HAP-1 (cell line): ENCODE measurements around the gene DGCR8.
A peak's percentile ranks its signal among the peaks of the same experiment; 100 is the strongest.

ENCODE experiments used
- DNase-seq, 2 experiments: peaks; one replicate each; pipeline ENCODE4 v3.0.0-alpha.2; 2016 to 2020; ENCODE audit warnings: low spot score in 2 of 2
- H3K27me3 ChIP-seq: fragments of 250-450 bp; sonication (Bioruptor Pico); 2 replicates; pipeline ENCODE4 v1.5.1; 2020; ENCODE audit warnings: low read depth, mild to moderate bottlenecking, moderate library complexity
- H3K36me3 ChIP-seq: fragments of 250-450 bp; sonication (Bioruptor Pico); replicated peaks from 2 replicates; pipeline ENCODE4 v1.5.1; 2020; ENCODE audit warnings: mild to moderate bottlenecking
- H3K4me1 ChIP-seq: fragments of 250-450 bp; sonication (Bioruptor Pico); 2 replicates; pipeline ENCODE4 v1.5.1; 2020; ENCODE audit warnings: mild to moderate bottlenecking
- H3K4me3 ChIP-seq: fragments of 250-450 bp; sonication (Bioruptor Pico); 2 replicates; pipeline ENCODE4 v1.5.1; 2020; ENCODE audit warnings: mild to moderate bottlenecking, moderate library complexity
- H3K9me3 ChIP-seq: fragments of 250-450 bp; sonication (Bioruptor Pico); 2 replicates; pipeline ENCODE4 v1.5.1; 2020; ENCODE audit warnings: mild to moderate bottlenecking, moderate library complexity
- in situ Hi-C: fragments of 300-500 bp; cut with MboI; formaldehyde crosslinking; loops from 3 replicates; pipeline ENCODE4 v1.14.3; 2020; ENCODE audit warnings: low sequenced_read_pairs, inconsistent platforms, mixed read lengths

The DGCR8 gene

DNA sequence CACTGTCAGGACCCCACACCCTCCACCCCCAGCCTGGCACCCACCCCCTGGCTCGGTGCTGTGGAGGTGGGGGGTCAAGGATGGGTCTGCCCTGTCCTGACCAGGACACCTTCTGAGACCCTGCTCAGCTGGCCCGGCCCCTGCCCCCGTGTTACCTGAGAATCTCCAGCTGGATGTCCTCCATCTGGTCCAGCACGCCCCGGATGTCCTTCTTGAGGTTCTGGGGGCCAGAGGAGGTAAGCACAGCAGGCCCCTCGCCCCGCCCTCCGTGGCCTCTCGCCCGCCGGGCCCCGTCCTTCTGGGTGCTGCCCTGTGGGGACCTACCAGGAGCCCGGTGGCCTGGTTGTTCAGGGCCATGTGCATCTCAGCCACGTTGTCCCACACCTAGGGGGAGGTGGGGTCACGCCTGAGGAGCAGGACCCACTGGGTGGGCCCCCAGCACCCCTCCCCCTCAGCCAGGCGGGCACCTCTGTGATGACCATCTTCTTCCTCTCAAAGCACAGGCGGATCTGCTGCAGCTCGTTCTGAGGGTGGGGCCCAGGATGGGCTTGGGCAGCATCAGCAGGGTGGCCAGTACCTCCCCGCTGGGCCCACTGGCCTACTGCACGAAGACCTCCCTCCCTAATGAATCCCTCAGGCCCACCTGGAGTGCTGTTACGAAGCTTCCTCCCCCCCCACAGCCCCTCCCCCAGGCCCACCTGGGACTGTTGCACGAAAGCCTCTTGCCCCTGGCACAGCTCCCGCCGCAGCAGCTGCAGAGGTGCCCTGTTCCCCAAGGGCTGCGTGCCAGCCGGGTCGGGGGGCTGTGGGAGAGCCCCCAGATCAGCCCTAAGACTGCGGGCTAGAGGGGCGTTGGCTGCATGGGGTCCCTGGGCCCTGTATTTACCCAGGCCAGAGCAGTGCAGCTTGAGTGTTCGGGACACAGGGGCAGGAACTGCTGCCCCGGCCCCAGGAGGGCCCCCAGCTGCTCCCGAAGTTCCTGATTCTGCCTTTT is 69.5 kb downstream of the DGCR8 start:
- no peaks in the 10 kb centered on the region for H3K27me3 ChIP-seq
- H3K4me3 ChIP-seq = no peak overlapping the region
- no peaks in the 10 kb centered on the region for H3K9me3 ChIP-seq
- H3K4me1 ChIP-seq = no peaks in the 10 kb centered on the region
- H3K36me3 ChIP-seq = no peaks in the 10 kb centered on the region
- no peak for DNase-seq
- in situ Hi-C loops = loop anchor here (10.0 kb wide), 1 partner anchor 305 kb away; no protein-coding TSS in a partner anchor

GRCh38 chr22:20150381-20151275 is 70.6 kb downstream of the DGCR8 start, which contains the start of gene CCDC188:
Gene CCDC188, minus strand, starts transcription at chr22:20151055. Its CDS starts 69 bp downstream, at chr22:20150986.
- Histone ChIP-seq H3K9me3 (no peaks in the 10 kb centered on the region), H3K36me3 (no peaks in the 10 kb centered on the region), H3K4me3 (no peak within 1 kb of the TSS), H3K4me1 (no peaks in the 10 kb centered on the region), H3K27me3 (0 out of 2 replicates have a peak, but pooled peaks cover 2% of the 10 kb centered on the region)
- no peak for DNase-seq
- in situ Hi-C loops = loop anchor here (10.0 kb wide), 1 partner anchor 304 kb away; no protein-coding TSS in a partner anchor

DNA sequence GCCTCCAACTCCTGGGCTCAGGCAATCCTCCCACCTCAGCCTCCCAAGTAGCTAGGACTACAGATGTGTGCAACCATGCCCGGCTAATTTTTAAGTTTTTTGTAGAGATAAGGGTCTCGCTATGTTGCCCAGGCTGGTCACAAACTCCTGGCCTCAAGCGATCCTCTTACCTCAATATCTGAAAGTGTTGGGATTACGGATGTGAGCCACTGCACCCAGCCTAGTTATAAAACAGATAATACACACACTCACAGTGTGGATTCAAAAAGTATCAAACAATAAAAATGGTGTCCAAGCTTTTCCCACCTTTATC is 71.2 kb downstream of the DGCR8 start:
- DNase-seq = no peak
- Histone ChIP-seq H3K4me3 (no peak overlapping the region), H3K4me1 (no peaks in the 10 kb centered on the region), H3K27me3 (0 out of 2 replicates have a peak, but pooled peaks cover 2% of the 10 kb centered on the region), H3K36me3 (no peaks in the 10 kb centered on the region), H3K9me3 (no peaks in the 10 kb centered on the region)
- in situ Hi-C loops = loop anchor here (10.0 kb wide), 1 partner anchor 304 kb away; no protein-coding TSS in a partner anchor

GRCh38 chr22:20152464-20152890 is 72.4 kb downstream of the DGCR8 start:
- no peaks in the 10 kb centered on the region for H3K9me3 ChIP-seq
- no peak overlapping the region for H3K4me3 ChIP-seq
- no peaks in the 10 kb centered on the region for H3K36me3 ChIP-seq
- in situ Hi-C loops = loop anchor here (10.0 kb wide), 1 partner anchor 302 kb away; no protein-coding TSS in a partner anchor
- H3K4me1 ChIP-seq = no peaks in the 10 kb centered on the region
- no peak for DNase-seq
- 0 out of 2 replicates have a peak, but pooled peaks cover 2% of the 10 kb centered on the region for H3K27me3 ChIP-seq

DNA sequence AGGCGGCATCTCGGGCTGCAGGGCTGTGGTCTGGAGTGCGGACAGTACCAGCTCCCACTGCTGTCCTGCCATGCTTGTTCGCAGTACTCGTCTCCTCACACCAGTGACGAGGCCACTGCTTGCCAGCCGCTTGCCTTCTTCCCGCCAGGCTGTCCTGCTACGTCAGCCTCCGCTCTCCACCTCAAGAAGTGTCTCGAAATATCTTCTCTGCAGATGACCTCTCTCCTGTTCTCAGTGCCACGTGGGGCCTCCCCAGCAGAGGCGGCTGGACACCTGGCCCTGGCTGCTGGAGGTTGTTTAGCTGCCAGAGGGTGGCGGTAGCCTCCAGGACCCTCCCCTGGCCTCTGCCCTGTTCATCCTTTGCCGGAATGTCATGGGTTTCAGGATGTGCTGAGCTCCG is 73.9 kb downstream of the DGCR8 start:
- Histone ChIP-seq H3K36me3 (no peaks in the 10 kb centered on the region), H3K27me3 (0 out of 2 replicates have a peak, but pooled peaks cover 2% of the 10 kb centered on the region), H3K9me3 (no peaks in the 10 kb centered on the region), H3K4me1 (no peaks in the 10 kb centered on the region), H3K4me3 (no peak overlapping the region)
- in situ Hi-C loops = loop anchor here (10.0 kb wide), 1 partner anchor 301 kb away; no protein-coding TSS in a partner anchor
- no peak for DNase-seq

DNA sequence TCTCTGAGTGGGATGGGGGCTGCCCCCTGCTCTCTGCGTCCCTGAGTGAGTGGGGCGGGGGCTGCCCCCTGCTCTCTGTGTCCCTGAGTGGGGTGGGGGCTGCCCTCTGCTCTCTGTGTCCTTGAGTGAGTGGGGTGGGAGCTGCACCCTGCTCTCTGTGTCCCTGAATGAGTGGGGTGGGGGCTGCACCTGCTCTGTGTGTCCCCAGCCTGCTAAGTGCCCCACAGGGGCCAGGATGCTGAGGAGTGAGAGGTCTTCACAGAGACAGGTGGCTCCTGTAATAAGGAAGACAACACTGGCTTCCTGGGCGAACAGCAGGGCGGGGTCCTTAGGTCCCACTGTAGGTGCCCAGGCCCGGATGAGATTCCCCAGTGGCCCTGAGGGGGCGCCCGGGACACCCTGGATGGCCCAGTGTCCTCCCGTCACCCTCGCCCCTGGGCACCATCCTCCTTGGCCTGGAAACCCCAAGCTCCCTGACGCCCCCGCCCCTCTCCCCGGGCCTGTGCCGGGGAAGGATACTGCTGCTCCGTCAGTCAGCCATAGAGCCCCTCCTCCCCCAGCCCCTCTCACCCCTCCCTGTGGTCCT is 74.7 kb downstream of the DGCR8 start:
- Histone ChIP-seq H3K36me3 (no peaks in the 10 kb centered on the region), H3K27me3 (0 out of 2 replicates have a peak, but pooled peaks cover 2% of the 10 kb centered on the region), H3K4me3 (no peak overlapping the region), H3K9me3 (no peaks in the 10 kb centered on the region), H3K4me1 (no peaks in the 10 kb centered on the region)
- peak in 1 of 2 experiments; percentile 60 for DNase-seq
- in situ Hi-C loops = loop anchor here (5.0 to 10.0 kb wide), 2 partner anchors 138 to 300 kb away; no protein-coding TSS in a partner anchor

GRCh38 chr22:20155330-20156041 is 75.4 kb downstream of the DGCR8 start:
- Histone ChIP-seq H3K9me3 (no peaks in the 10 kb centered on the region), H3K4me1 (no peaks in the 10 kb centered on the region), H3K36me3 (no peaks in the 10 kb centered on the region), H3K4me3 (no peak overlapping the region), H3K27me3 (0 out of 2 replicates have a peak, but pooled peaks cover 2% of the 10 kb centered on the region)
- DNase-seq = peak in 1 of 2 experiments; percentile 37
- in situ Hi-C loops = loop anchor here (5.0 to 10.0 kb wide), 2 partner anchors 137 to 299 kb away; no protein-coding TSS in a partner anchor

DNA sequence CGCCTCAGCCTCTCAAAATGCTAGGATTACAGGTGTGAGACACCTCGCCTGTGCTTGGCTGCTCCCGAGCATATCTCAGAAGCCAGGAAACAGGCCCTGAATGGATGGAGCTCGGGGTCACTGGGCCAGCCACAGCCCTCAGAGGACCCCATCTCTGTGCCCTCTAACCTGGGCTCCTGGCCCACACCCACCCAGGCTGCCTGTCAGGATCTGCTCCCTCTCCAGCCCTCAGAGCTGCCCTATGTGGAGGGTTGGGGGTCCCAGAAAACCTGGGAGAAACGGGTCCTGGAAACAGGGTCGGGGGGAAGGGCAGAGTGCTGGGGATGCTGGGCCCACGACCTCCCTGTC is 76.0 kb downstream of the DGCR8 start:
- H3K36me3 ChIP-seq = no peaks in the 10 kb centered on the region
- H3K27me3 ChIP-seq = 0 out of 2 replicates have a peak, but pooled peaks cover 2% of the 10 kb centered on the region
- in situ Hi-C loops = loop anchor here (5.0 to 10.0 kb wide), 2 partner anchors 136 to 299 kb away; no protein-coding TSS in a partner anchor
- H3K4me3 ChIP-seq = no peak overlapping the region
- H3K9me3 ChIP-seq = no peaks in the 10 kb centered on the region
- DNase-seq = no peak
- H3K4me1 ChIP-seq = no peaks in the 10 kb centered on the region

- in situ Hi-C loops = loop anchor here (5.0 to 10.0 kb wide), 2 partner anchors 135 to 298 kb away; no protein-coding TSS in a partner anchor
- peak; percentile 38 to 93 for DNase-seq
- H3K4me1 ChIP-seq = no peaks in the 10 kb centered on the region
Observed at GRCh38 chr22:20156611-20157429, 76.8 kb downstream of the DGCR8 start.

DNA sequence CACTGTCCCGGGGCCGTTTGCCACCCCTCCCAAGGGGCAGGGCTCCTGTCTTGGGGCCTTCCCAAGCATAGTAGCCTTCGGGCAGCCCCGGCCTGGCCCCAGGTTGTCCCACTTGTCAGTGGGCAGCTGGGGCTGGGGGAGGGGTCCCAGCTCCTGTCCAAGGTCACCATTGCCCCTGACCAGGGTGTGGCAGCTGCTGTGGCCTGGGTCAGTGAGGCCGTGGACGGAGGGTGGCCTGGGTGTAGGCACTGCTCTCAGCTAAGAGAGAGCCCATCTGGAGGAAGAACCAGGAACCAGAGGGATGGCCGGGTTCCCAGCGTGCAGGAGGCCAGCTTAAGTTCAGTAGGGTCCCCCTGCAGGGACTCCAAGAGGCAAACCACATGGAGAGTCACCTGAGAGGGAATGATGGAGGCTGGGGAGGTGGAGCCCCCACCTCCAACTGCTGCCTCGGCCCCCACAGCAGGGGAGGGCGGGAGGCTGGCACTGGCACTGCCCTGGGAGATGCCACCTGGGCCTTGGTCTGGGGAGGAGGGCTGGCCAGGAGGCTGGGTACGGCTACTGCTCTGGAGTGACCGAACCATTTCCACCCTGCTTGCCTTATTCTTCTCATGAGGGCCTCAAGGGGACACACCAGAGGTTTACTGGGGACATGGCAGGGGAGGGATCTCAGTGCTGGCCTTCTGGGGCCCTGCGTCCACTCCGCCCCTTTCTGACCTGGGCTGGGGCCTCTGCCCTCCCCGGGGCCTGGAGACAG is 77.6 kb downstream of the DGCR8 start:
- Histone ChIP-seq H3K4me1 (no peaks in the 10 kb centered on the region), H3K27me3 (0 out of 2 replicates have a peak, but pooled peaks cover 2% of the 10 kb centered on the region), H3K4me3 (no peak overlapping the region), H3K9me3 (no peaks in the 10 kb centered on the region), H3K36me3 (no peaks in the 10 kb centered on the region)
- in situ Hi-C loops = loop anchor here (5.0 to 10.0 kb wide), 2 partner anchors 135 to 297 kb away; no protein-coding TSS in a partner anchor
- no peak for DNase-seq

More at GRCh38 chr22:20156611-20157429, 76.8 kb downstream of the DGCR8 start:
- H3K9me3 ChIP-seq = no peaks in the 10 kb centered on the region
- 0 out of 2 replicates have a peak, but pooled peaks cover 2% of the 10 kb centered on the region for H3K27me3 ChIP-seq
- H3K4me3 ChIP-seq = no peak overlapping the region
- no peaks in the 10 kb centered on the region for H3K36me3 ChIP-seq

GRCh38 chr22:20158391-20159036 is 78.5 kb downstream of the DGCR8 start:
- 0 out of 2 replicates have a peak, but pooled peaks cover 2% of the 10 kb centered on the region for H3K27me3 ChIP-seq
- H3K9me3 ChIP-seq = no peaks in the 10 kb centered on the region
- H3K36me3 ChIP-seq = no peaks in the 10 kb centered on the region
- H3K4me1 ChIP-seq = no peaks in the 10 kb centered on the region
- in situ Hi-C loops = loop anchor here (5.0 to 10.0 kb wide), 2 partner anchors 134 to 296 kb away; no protein-coding TSS in a partner anchor
- no peak overlapping the region for H3K4me3 ChIP-seq
- no peak for DNase-seq
